ENCODE results near the gene DACT2. TPM values are rescaled to one million over a fixed set of nuclear protein-coding genes. Genes with fewer than 3 reads are reported as not detected.

DACT2 gene
- total RNA-seq, 3 donors from 2014 or later (not counting 1 experiment from before 2014, with no cell fraction given), result not detected

- H3K4me1 Mint-ChIP-seq, result peaks cover 8 to 17% of the 10 kb centered on the region in 2 donors
- Histone ChIP-seq H3K9me3 (ENCODE audit: control insufficient read depth, insufficient read depth, low read length) (no peaks in the 10 kb centered on the region), H3K4me3 (ENCODE audit: low read length) (no peak overlapping the region), H3K27ac (ENCODE audit: low read length) (no peak overlapping the region), H3K36me3 (ENCODE audit: control insufficient read depth, insufficient read depth, low read length) (no peaks in the 10 kb centered on the region), H3K4me1 (ENCODE audit: control insufficient read depth, insufficient read depth, low read length) (peaks cover 21% of the 10 kb centered on the region), H3K27me3 (ENCODE audit: control insufficient read depth, insufficient read depth, low read length) (no peaks in the 10 kb centered on the region)
- ATAC-seq (no peak), DNase-seq (no peak)
- no peak for TF ChIP-seq CTCF (IDR thresholded peaks at IDR 0.05)
- intact Hi-C loops (cut with micrococcal nuclease), result no loop called here
- peaks cover 30 to 34% of the 10 kb centered on the region in 2 donors for H3K27me3 Mint-ChIP-seq (ENCODE audit: low read depth in 2 of 2)
- H3K9me3 Mint-ChIP-seq, result no peaks in the 10 kb centered on the region
- H3K4me3 Mint-ChIP-seq, result no peak overlapping the region
- WGBS (ENCODE audit: insufficient coverage), result 83% methylated on average over 18 of the region's 18 CpGs
- H3K36me3 Mint-ChIP-seq, result no peaks in the 10 kb centered on the region
- no peak overlapping the region for H3K27ac Mint-ChIP-seq
Measured at GRCh38 chr6:168345266-168345665, 25.7 kb upstream of the DACT2 start.

GRCh38 chr6:168344338-168344737, 24.8 kb upstream of the DACT2 start:
- H3K27ac Mint-ChIP-seq, result peak overlapping the region in 1 of 2 donors; percentile 48
- intact Hi-C loops (cut with micrococcal nuclease), result no loop called here
- Histone ChIP-seq H3K36me3 (ENCODE audit: control insufficient read depth, insufficient read depth, low read length) (no peaks in the 10 kb centered on the region), H3K27ac (ENCODE audit: low read length) (no peak overlapping the region), H3K4me1 (ENCODE audit: control insufficient read depth, insufficient read depth, low read length) (peaks cover 21% of the 10 kb centered on the region), H3K27me3 (ENCODE audit: control insufficient read depth, insufficient read depth, low read length) (no peaks in the 10 kb centered on the region), H3K4me3 (ENCODE audit: low read length) (no peak overlapping the region), H3K9me3 (ENCODE audit: control insufficient read depth, insufficient read depth, low read length) (no peaks in the 10 kb centered on the region)
- H3K9me3 Mint-ChIP-seq, result no peaks in the 10 kb centered on the region
- no peaks in the 10 kb centered on the region for H3K36me3 Mint-ChIP-seq
- H3K27me3 Mint-ChIP-seq (ENCODE audit: low read depth in 2 of 2), result peaks cover 26 to 28% of the 10 kb centered on the region in 2 donors
- 100% methylated on average over 2 of the region's 2 CpGs for WGBS (ENCODE audit: insufficient coverage)
- peaks cover 8 to 17% of the 10 kb centered on the region in 2 donors for H3K4me1 Mint-ChIP-seq
- no peak for DNase-seq
- no peak for TF ChIP-seq CTCF (IDR thresholded peaks at IDR 0.05)
- ATAC-seq, result no peak
- H3K4me3 Mint-ChIP-seq, result no peak overlapping the region

- H3K9me3 Mint-ChIP-seq, result no peaks in the 10 kb centered on the region
- 66% methylated on average over 24 of the region's 24 CpGs for WGBS (ENCODE audit: insufficient coverage)
- no peaks in the 10 kb centered on the region for H3K27me3 ChIP-seq (ENCODE audit: control insufficient read depth, insufficient read depth, low read length)
- peak overlapping the region; percentile 44 to 48 for H3K27ac Mint-ChIP-seq
- no peaks in the 10 kb centered on the region for H3K36me3 Mint-ChIP-seq
- H3K4me3 ChIP-seq (ENCODE audit: low read length), result no peak overlapping the region
- H3K27me3 Mint-ChIP-seq (ENCODE audit: low read depth in 2 of 2), result peaks cover 24 to 28% of the 10 kb centered on the region in 2 donors
- ATAC-seq (peak in 2 of 3 donors; percentile 59 to 77), DNase-seq (no peak)
- peak overlapping the region; percentile 69 for H3K4me3 Mint-ChIP-seq
- no peak for TF ChIP-seq CTCF (IDR thresholded peaks at IDR 0.05)
- intact Hi-C loops (cut with micrococcal nuclease), result no loop called here
- H3K4me1 Mint-ChIP-seq, result peaks cover 8 to 17% of the 10 kb centered on the region in 2 donors
- H3K9me3 ChIP-seq (ENCODE audit: control insufficient read depth, insufficient read depth, low read length), result no peaks in the 10 kb centered on the region
- H3K36me3 ChIP-seq (ENCODE audit: control insufficient read depth, insufficient read depth, low read length), result no peaks in the 10 kb centered on the region
- peaks cover 21% of the 10 kb centered on the region for H3K4me1 ChIP-seq (ENCODE audit: control insufficient read depth, insufficient read depth, low read length)
- H3K27ac ChIP-seq (ENCODE audit: low read length), result no peak overlapping the region
Measured at GRCh38 chr6:168343239-168344150, 23.9 kb upstream of the DACT2 start.
